ENCODE results near the gene TSHZ2. TPM values are rescaled to one million over a fixed set of nuclear protein-coding genes. Genes with fewer than 3 reads are reported as not detected.

Gene TSHZ2
- total RNA-seq, 6 experiments from 2014 or later: 14.2 to 28.1 (median 21.0) TPM

GRCh38 chr20:53253668-53254067, 281.5 kb downstream of the TSHZ2 start:
- Histone ChIP-seq H3K36me3 (no peaks in the 10 kb centered on the region), H3K4me3 (no peak overlapping the region), H3K27ac (no peak overlapping the region), H3K27me3 (no peaks in the 10 kb centered on the region), H3K4me1 (no peaks in the 10 kb centered on the region), H3K9me3 (no peaks in the 10 kb centered on the region)
- no peak for TF ChIP-seq CTCF (IDR thresholded peaks at IDR 0.05)
- TF ChIP-seq POLR2A (IDR thresholded peaks at IDR 0.05): no peak
- WGBS (ENCODE audit: insufficient coverage, low coverage, low lambda C conversion rate, missing lambda C conversion rate): 100% methylated on average over 6 of the region's 18 CpGs
- ATAC-seq (no peak), DNase-seq (no peak)
- intact Hi-C loops (cut with DNase I): no loop called here

GRCh38 chr20:53255102-53255710, 283.0 kb downstream of the TSHZ2 start:
- intact Hi-C loops (cut with DNase I): no loop called here
- Histone ChIP-seq H3K36me3 (no peaks in the 10 kb centered on the region), H3K4me1 (no peaks in the 10 kb centered on the region), H3K9me3 (no peaks in the 10 kb centered on the region), H3K27me3 (no peaks in the 10 kb centered on the region), H3K4me3 (no peak overlapping the region), H3K27ac (no peak overlapping the region)
- DNase-seq: no peak
- TF ChIP-seq POLR2A (IDR thresholded peaks at IDR 0.05) (no peak), CTCF (IDR thresholded peaks at IDR 0.05) (no peak)
- WGBS (ENCODE audit: insufficient coverage, low coverage, low lambda C conversion rate, missing lambda C conversion rate): 79% methylated on average over 4 of the region's 18 CpGs
- ATAC-seq: no peak

- Histone ChIP-seq H3K4me1 (no peaks in the 10 kb centered on the region), H3K36me3 (no peaks in the 10 kb centered on the region), H3K9me3 (no peaks in the 10 kb centered on the region), H3K4me3 (no peak overlapping the region), H3K27ac (no peak overlapping the region), H3K27me3 (no peaks in the 10 kb centered on the region)
- no peak for ATAC-seq
- intact Hi-C loops (cut with DNase I): no loop called here
- TF ChIP-seq POLR2A (IDR thresholded peaks at IDR 0.05) (no peak), CTCF (IDR thresholded peaks at IDR 0.05) (no peak)
- DNase-seq: no peak
- WGBS (ENCODE audit: insufficient coverage, low coverage, low lambda C conversion rate, missing lambda C conversion rate): 74% methylated on average over 6 of the region's 6 CpGs
Measured at GRCh38 chr20:53258741-53259140, 286.6 kb downstream of the TSHZ2 start.

GRCh38 chr20:53260168-53260567, 288.0 kb downstream of the TSHZ2 start:
- Histone ChIP-seq H3K27me3 (no peaks in the 10 kb centered on the region), H3K9me3 (no peaks in the 10 kb centered on the region), H3K27ac (no peak overlapping the region), H3K4me3 (no peak overlapping the region), H3K4me1 (no peaks in the 10 kb centered on the region), H3K36me3 (no peaks in the 10 kb centered on the region)
- no peak for ATAC-seq
- intact Hi-C loops (cut with DNase I): no loop called here
- 67% methylated on average over 3 of the region's 3 CpGs for WGBS (ENCODE audit: insufficient coverage, low coverage, low lambda C conversion rate, missing lambda C conversion rate)
- DNase-seq: no peak
- TF ChIP-seq CTCF (IDR thresholded peaks at IDR 0.05): no peak
- TF ChIP-seq POLR2A (IDR thresholded peaks at IDR 0.05): no peak

- intact Hi-C loops (cut with DNase I): no loop called here
- no peaks in the 10 kb centered on the region for H3K36me3 ChIP-seq
- H3K27me3 ChIP-seq: no peaks in the 10 kb centered on the region
- TF ChIP-seq POLR2A (IDR thresholded peaks at IDR 0.05) (no peak), CTCF (IDR thresholded peaks at IDR 0.05) (no peak)
- no peak overlapping the region for H3K27ac ChIP-seq
- H3K4me1 ChIP-seq: no peaks in the 10 kb centered on the region
- ATAC-seq: no peak
- no peak for DNase-seq
- no peak overlapping the region for H3K4me3 ChIP-seq
- H3K9me3 ChIP-seq: no peaks in the 10 kb centered on the region
- WGBS (ENCODE audit: insufficient coverage, low coverage, low lambda C conversion rate, missing lambda C conversion rate): 90% methylated on average over 2 of the region's 2 CpGs
Measured at GRCh38 chr20:53260591-53260990, 288.4 kb downstream of the TSHZ2 start.
